Mesangial cell (primary cell): ENCODE results near the gene PFN2. TPM values are rescaled to one million over a fixed set of nuclear protein-coding genes. Genes with fewer than 3 reads are reported as not detected.

Experiments
- total RNA-seq: library from RNA; depleted of rRNA; stranded (reverse); fragments of >200 nt; gene quantifications from 2 replicates; pipeline ENCODE4 v1.2.3, GENCODE V29; 2015

PFN2 gene, protein sequence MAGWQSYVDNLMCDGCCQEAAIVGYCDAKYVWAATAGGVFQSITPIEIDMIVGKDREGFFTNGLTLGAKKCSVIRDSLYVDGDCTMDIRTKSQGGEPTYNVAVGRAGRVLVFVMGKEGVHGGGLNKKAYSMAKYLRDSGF
- total RNA-seq: 81.3 and 87.5 TPM in 2 replicates

DNA sequence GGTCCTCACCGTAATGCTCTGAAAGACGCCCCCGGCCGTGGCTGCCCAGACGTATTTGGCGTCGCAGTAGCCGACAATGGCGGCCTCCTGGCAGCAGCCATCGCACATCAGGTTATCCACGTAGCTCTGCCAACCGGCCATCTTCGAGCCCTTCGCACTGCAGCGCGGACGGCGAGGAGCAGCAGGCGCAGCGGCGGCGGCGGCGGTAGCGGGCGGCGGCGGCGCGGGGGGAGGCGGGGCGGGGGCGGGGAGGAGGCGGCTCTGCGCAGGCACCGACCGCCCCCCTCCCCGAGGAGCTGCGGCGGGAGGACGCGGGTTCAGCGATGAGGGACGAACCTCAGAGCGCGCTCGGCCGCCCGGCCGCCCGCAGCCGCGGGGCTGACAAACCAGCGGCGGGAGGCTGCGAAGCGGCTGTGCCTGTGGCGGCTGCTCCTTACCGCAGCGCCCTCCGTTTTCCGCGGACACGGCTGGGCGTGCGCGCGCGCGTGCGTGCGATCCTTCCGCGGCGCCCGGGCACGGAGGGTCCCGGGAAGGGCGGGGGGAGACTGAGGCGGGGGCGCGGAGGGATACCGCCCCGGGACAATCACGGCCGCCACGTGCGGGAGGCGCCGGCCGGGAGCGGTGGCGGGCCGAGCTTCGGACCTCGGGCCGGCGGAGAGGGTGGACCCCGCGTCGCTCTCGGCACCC is at the start of gene PFN2:
Gene PFN2, minus strand, starts transcription at position 180 of the 687 bp plus-strand sequence. Its CDS starts 39 bp downstream, at position 141.

Other genes starting within 250 kb of the PFN2 start
- gene COMMD2, start 218.4 kb downstream of the PFN2 start, total RNA-seq: 21.4 and 26.7 TPM in 2 replicates
- gene ANKUB1, start 178.3 kb downstream of the PFN2 start, total RNA-seq: not detected in 2 replicates
- 20.9 and 28.8 TPM in 2 replicates for gene RNF13, start 157.7 kb downstream of the PFN2 start, total RNA-seq